Gastrocnemius medialis (tissue), 4 donors: Measurements from ENCODE around the gene NOS1AP. TPM values are rescaled to one million over a fixed set of nuclear protein-coding genes. Genes with fewer than 3 reads are reported as not detected.

ENCODE experiments used
- ATAC-seq, 2 donors: fragments of 150-250 bp; one replicate each; pipeline ENCODE4 v1.9.1; 2016
- DNase-seq, 2 donors: peaks; one replicate each; pipeline ENCODE4 v3.0.0-alpha.2; 2019
- H3K27ac ChIP-seq, 4 donors: fragments of 200-600 bp; sonication (generic); 1 replicate in 1 of 4; 2 replicates in 3 of 4; pipeline ENCODE4 v1.5.1; 2016 to 2018; ENCODE audit warnings: mild to moderate bottlenecking in 2 of 4, moderate library complexity in 1 of 4
- H3K27me3 ChIP-seq, 3 donors: fragments of 200-600 bp; sonication (generic) in 2 of 3; 1 replicate in 1 of 3; 2 replicates in 2 of 3; pipeline versions ENCODE4 v1.5.1 to v1.6.0; 2016 to 2019; ENCODE audit warnings: mild to moderate bottlenecking in 1 of 3, moderate library complexity in 1 of 3
- H3K36me3 ChIP-seq, 2 donors: fragments of 200-600 bp; sonication (generic) in 1 of 2; one replicate each; pipeline ENCODE4 v1.5.1; 2017 to 2018
- H3K4me1 ChIP-seq, 2 donors: fragments of 200-600 bp; sonication (generic) in 1 of 2; one replicate each; pipeline ENCODE4 v1.5.1; 2016 to 2017; ENCODE audit warnings: mild to moderate bottlenecking in 2 of 2
- H3K4me3 ChIP-seq, 4 donors: fragments of 200-600 bp; sonication (generic) in 3 of 4; 1 replicate in 1 of 4; 2 replicates in 3 of 4; pipeline ENCODE4 v1.5.1; 2016 to 2019; ENCODE audit warnings: mild to moderate bottlenecking in 2 of 4
- H3K9me3 ChIP-seq, 3 donors: fragments of 200-600 bp; sonication (generic) in 2 of 3; 1 replicate in 1 of 3; 2 replicates in 2 of 3; pipeline ENCODE4 v1.5.1; 2016 to 2019
- CTCF ChIP-seq, 5 experiments: fragments of 450-650 bp in 3 of 5; fragments of 200-600 bp in 2 of 5; sonication (generic) in 2 of 5; IDR thresholded peaks in 4 of 5; conservative IDR thresholded peaks in 1 of 5; 1 replicate in 4 of 5; 2 replicates in 1 of 5; pipeline ENCODE4 v1.5.1; 2016 to 2019; ENCODE audit warnings: antibody characterized with exemption in 5 of 5, mild to moderate bottlenecking in 3 of 5, moderate library complexity in 3 of 5
- POLR2A ChIP-seq, 2 donors: fragments of 450-650 bp; IDR thresholded peaks; one replicate each; pipeline ENCODE4 v1.6.1; 2017; ENCODE audit warnings: antibody characterized with exemption in 2 of 2, mild to moderate bottlenecking in 2 of 2, moderate library complexity in 2 of 2
- in situ Hi-C, 4 donors: fragments of 200-750 bp; cut with MboI; loops; one replicate each; pipeline versions ENCODE4 v1.15.0 to v1.8.0; 2017; ENCODE audit warnings: low sequenced_read_pairs in 4 of 4
- intact Hi-C: fragments of 100-400 bp; cut with DNase I; formaldehyde crosslinking; loops from one replicate; pipeline ENCODE4 v1.15.1; 2023; ENCODE audit warnings: low total_unique reads
- total RNA-seq, 4 donors: library from RNA; depleted of rRNA; stranded (reverse); fragments of >200 nt; gene quantifications; one replicate each; pipeline versions ENCODE4 v1.1.0 to v1.2.3, GENCODE V29; 2016

The NOS1AP gene
- total RNA-seq, 4 donors from 2014 or later: 0.20 to 0.40 (median 0.25) TPM

GRCh38 chr1:162291000-162291399 is 221.5 kb downstream of the NOS1AP start:
- DNase-seq (no peak), ATAC-seq (no peak)
- no peaks in the 10 kb centered on the region for H3K9me3 ChIP-seq
- no peaks in the 10 kb centered on the region for H3K4me1 ChIP-seq
- in situ Hi-C loops: no loop called here
- intact Hi-C loops: no loop called here
- TF ChIP-seq CTCF (IDR thresholded peaks at IDR 0.05 in 4 of 5, conservative IDR thresholded peaks at IDR 0.05 in 1 of 5) (no peak), POLR2A (IDR thresholded peaks at IDR 0.05) (no peak)
- H3K27me3 ChIP-seq: no peaks in the 10 kb centered on the region
- H3K27ac ChIP-seq: no peak overlapping the region
- H3K4me3 ChIP-seq: no peak overlapping the region
- no peaks in the 10 kb centered on the region for H3K36me3 ChIP-seq

GRCh38 chr1:162292422-162292849 is 222.9 kb downstream of the NOS1AP start:
- Histone ChIP-seq H3K27me3 (no peaks in the 10 kb centered on the region), H3K4me3 (no peak overlapping the region), H3K4me1 (no peaks in the 10 kb centered on the region), H3K9me3 (no peaks in the 10 kb centered on the region), H3K36me3 (no peaks in the 10 kb centered on the region), H3K27ac (no peak overlapping the region)
- TF ChIP-seq CTCF (IDR thresholded peaks at IDR 0.05 in 4 of 5, conservative IDR thresholded peaks at IDR 0.05 in 1 of 5): no peak
- TF ChIP-seq POLR2A (IDR thresholded peaks at IDR 0.05): no peak
- intact Hi-C loops (no loop called here), in situ Hi-C loops (no loop called here)
- DNase-seq (no peak), ATAC-seq (no peak)

- no peaks in the 10 kb centered on the region for H3K36me3 ChIP-seq
- no peak overlapping the region for H3K27ac ChIP-seq
- no peak overlapping the region for H3K4me3 ChIP-seq
- H3K4me1 ChIP-seq: no peaks in the 10 kb centered on the region
- H3K27me3 ChIP-seq: no peaks in the 10 kb centered on the region
- no peaks in the 10 kb centered on the region for H3K9me3 ChIP-seq
- in situ Hi-C loops: no loop called here
- TF ChIP-seq CTCF (IDR thresholded peaks at IDR 0.05 in 4 of 5, conservative IDR thresholded peaks at IDR 0.05 in 1 of 5) (no peak), POLR2A (IDR thresholded peaks at IDR 0.05) (no peak)
- DNase-seq: no peak
- intact Hi-C loops: no loop called here
- no peak for ATAC-seq
Observed at GRCh38 chr1:162293073-162293692, 223.7 kb downstream of the NOS1AP start.

- Histone ChIP-seq H3K4me3 (no peak overlapping the region), H3K27me3 (no peaks in the 10 kb centered on the region), H3K36me3 (no peaks in the 10 kb centered on the region), H3K9me3 (no peaks in the 10 kb centered on the region), H3K27ac (no peak overlapping the region), H3K4me1 (no peaks in the 10 kb centered on the region)
- in situ Hi-C loops (no loop called here), intact Hi-C loops (no loop called here)
- DNase-seq (no peak), ATAC-seq (no peak)
- TF ChIP-seq CTCF (IDR thresholded peaks at IDR 0.05 in 4 of 5, conservative IDR thresholded peaks at IDR 0.05 in 1 of 5): no peak
- no peak for TF ChIP-seq POLR2A (IDR thresholded peaks at IDR 0.05)
Observed at GRCh38 chr1:162294015-162294414, 224.5 kb downstream of the NOS1AP start.

- in situ Hi-C loops (no loop called here), intact Hi-C loops (no loop called here)
- no peaks in the 10 kb centered on the region for H3K4me1 ChIP-seq
- H3K27ac ChIP-seq: no peak overlapping the region
- no peaks in the 10 kb centered on the region for H3K36me3 ChIP-seq
- DNase-seq (no peak), ATAC-seq (no peak)
- H3K9me3 ChIP-seq: no peaks in the 10 kb centered on the region
- no peaks in the 10 kb centered on the region for H3K27me3 ChIP-seq
- H3K4me3 ChIP-seq: no peak overlapping the region
- TF ChIP-seq CTCF (IDR thresholded peaks at IDR 0.05 in 4 of 5, conservative IDR thresholded peaks at IDR 0.05 in 1 of 5) (no peak), POLR2A (IDR thresholded peaks at IDR 0.05) (no peak)
Observed at GRCh38 chr1:162297208-162297607, 227.7 kb downstream of the NOS1AP start.
